Adrenal gland (tissue), 12 donors: Measurements from ENCODE around the gene FCAMR. TPM values are rescaled to one million over a fixed set of nuclear protein-coding genes. Genes with fewer than 3 reads are reported as not detected.

Experiments
- DNase-seq, 7 donors: peaks; one replicate each; pipeline ENCODE4 v3.0.0-alpha.2; 2019 to 2020
- H3K27ac ChIP-seq, 5 donors: fragments of 200-600 bp; sonication (generic) in 4 of 5; 1 replicate in 3 of 5; 2 replicates in 2 of 5; pipeline versions ENCODE4 v1.5.1 to v1.8.0; 2016 to 2020; ENCODE audit warnings: mild to moderate bottlenecking in 1 of 5
- H3K27me3 ChIP-seq: fragments of 200-600 bp; 2 replicates; pipeline ENCODE4 v1.8.0; 2021
- H3K36me3 ChIP-seq, 2 donors: fragments of 200-600 bp; replicated peaks in 1 of 2; 1 replicate in 1 of 2; 2 replicates in 1 of 2; pipeline versions ENCODE4 v1.5.1 to v1.8.0; 2018 to 2022
- H3K4me1 ChIP-seq, 2 donors: fragments of 200-600 bp; replicated peaks in 1 of 2; 1 replicate in 1 of 2; 2 replicates in 1 of 2; pipeline versions ENCODE4 v1.5.1 to v1.8.0; 2018 to 2021
- H3K4me3 ChIP-seq, 4 donors: fragments of 200-600 bp; sonication (generic) in 3 of 4; one replicate each; pipeline ENCODE4 v1.5.1; 2016 to 2018
- H3K9me3 ChIP-seq, 3 donors: fragments of 200-600 bp; sonication (generic) in 1 of 3; replicated peaks in 1 of 3; 1 replicate in 2 of 3; 2 replicates in 1 of 3; pipeline versions ENCODE4 v1.5.1 to v1.8.0; 2016 to 2021
- CTCF ChIP-seq, 6 experiments: fragments of 450-650 bp in 4 of 6; fragments of 200-600 bp in 2 of 6; sonication (generic) in 1 of 6; IDR thresholded peaks; 1 replicate in 5 of 6; 2 replicates in 1 of 6; pipeline versions ENCODE4 v1.5.1 to v1.8.0; 2016 to 2021; ENCODE audit warnings: antibody characterized with exemption in 6 of 6, mild to moderate bottlenecking in 2 of 6, moderate library complexity in 1 of 6
- POLR2A ChIP-seq, 2 donors: fragments of 450-650 bp; IDR thresholded peaks; one replicate each; pipeline ENCODE4 v1.6.1; 2017; ENCODE audit warnings: antibody characterized with exemption in 2 of 2, mild to moderate bottlenecking in 2 of 2, moderate library complexity in 1 of 2
- WGBS, 4 donors: extraction: QIAGEN DNeasy Blood & Tissue Kit in 2 of 4; methylation state at CpG; one replicate each; pipeline versions ENCODE4 v1.1.5 to v1.1.7; 2013 to 2017; 5-methylcytosine and 5-hydroxymethylcytosine counted together
- intact Hi-C, 2 donors: fragments of 100-400 bp; cut with DNase I; formaldehyde crosslinking; loops; one replicate each; pipeline versions ENCODE4 v1.14.1 to v1.15.0; 2022 to 2023
- polyA plus RNA-seq, 3 donors: library from polyadenylated mRNA; stranded (reverse); fragments of 200-250 nt in 2 of 3; fragments of 350-450 nt in 1 of 3; fragmentation: Illumina TruSeq in 1 of 3; extraction: RNeasy Lipid Tissue Mini Kit (QIAGEN cat#74804) in 1 of 3; gene quantifications; one replicate each; pipeline ENCODE4 v1.2.3, GENCODE V29; 2013 to 2014
- total RNA-seq, 9 donors: library from RNA; depleted of rRNA in 4 of 9; stranded (reverse); fragments of >200 nt in 4 of 9; fragments of 120-200 nt in 1 of 9; fragmentation: NEBNext Ultra II Directional in 1 of 9; extraction: Animal tissue kit (Norgen Biotek cat#: 25700) in 1 of 9; gene quantifications; one replicate each; pipeline versions ENCODE4 v1.1.0 to v1.2.4, GENCODE V29; 2013 to 2023
- donor health status: healthy with polysubstance abuse.
- donor health status: Bipolar disorder and iron deficiency.
- donor health status: DM: yes; HTN: yes; CAD: no.
- donor health status: DM: no; HTN: no; CAD: no.
- donor health status: DM: no; HTN: no; CAD: no.
- donor health status: DM: yes; HTN: yes; CAD: no.

FCAMR gene
- total and polyA plus RNA-seq, 12 donors, result not detected

GRCh38 chr1:206985162-206985749, 15.0 kb upstream of the FCAMR start:
- Histone ChIP-seq H3K27ac (no peak overlapping the region), H3K4me1 (no peaks in the 10 kb centered on the region), H3K27me3 (no peaks in the 10 kb centered on the region), H3K36me3 (no peaks in the 10 kb centered on the region), H3K4me3 (no peak overlapping the region), H3K9me3 (no peaks in the 10 kb centered on the region)
- no peak for TF ChIP-seq POLR2A (IDR thresholded peaks at IDR 0.05)
- WGBS, 4 donors, result 58 to 71% (median 65%) methylated on average over 10 of the region's 10 CpGs
- no peak for DNase-seq
- intact Hi-C loops, result loop anchor here in 1 of 2 donors (10.0 kb wide), 1 partner anchor 60 kb away; the partner anchor contains the start of gene FCMR

- 18 to 38% (median 27%) methylated on average over 4 of the region's 4 CpGs for WGBS, 4 donors
- no peaks in the 10 kb centered on the region for H3K36me3 ChIP-seq
- no peaks in the 10 kb centered on the region for H3K27me3 ChIP-seq
- no peaks in the 10 kb centered on the region for H3K4me1 ChIP-seq
- peak; percentile 49 to 80 (median 56) for DNase-seq
- intact Hi-C loops, result loop anchor here in 1 of 2 donors (10.0 kb wide), 1 partner anchor 57 kb away; the partner anchor contains the start of gene FCMR
- no peak overlapping the region for H3K27ac ChIP-seq
- H3K9me3 ChIP-seq, result no peaks in the 10 kb centered on the region
- TF ChIP-seq CTCF (IDR thresholded peaks at IDR 0.05), result peak; percentile 29 to 70 (median 60)
- no peak for TF ChIP-seq POLR2A (IDR thresholded peaks at IDR 0.05)
- H3K4me3 ChIP-seq, result no peak overlapping the region
Measured at GRCh38 chr1:206982216-206982615, 12.0 kb upstream of the FCAMR start.

GRCh38 chr1:206979379-206980043, 9.3 kb upstream of the FCAMR start:
- WGBS, 4 donors, result 73 to 85% (median 79%) methylated on average over 3 of the region's 3 CpGs
- no peaks in the 10 kb centered on the region for H3K27me3 ChIP-seq

GRCh38 chr1:206978259-206978658, 8.0 kb upstream of the FCAMR start:
- intact Hi-C loops, result no loop called here
- Histone ChIP-seq H3K4me3 (no peak overlapping the region), H3K4me1 (no peaks in the 10 kb centered on the region), H3K36me3 (no peaks in the 10 kb centered on the region), H3K27me3 (no peaks in the 10 kb centered on the region), H3K9me3 (no peaks in the 10 kb centered on the region), H3K27ac (no peak overlapping the region)
- DNase-seq, result no peak
- TF ChIP-seq POLR2A (IDR thresholded peaks at IDR 0.05) (no peak), CTCF (IDR thresholded peaks at IDR 0.05) (no peak)
- 83 to 88% (median 87%) methylated on average over 7 of the region's 7 CpGs for WGBS, 4 donors

More at GRCh38 chr1:206979379-206980043, 9.3 kb upstream of the FCAMR start:
- intact Hi-C loops, result loop anchor here in 1 of 2 donors (10.0 kb wide), 1 partner anchor 55 kb away; the partner anchor contains the start of gene FCMR
- H3K4me1 ChIP-seq, result no peaks in the 10 kb centered on the region
- no peak for TF ChIP-seq POLR2A (IDR thresholded peaks at IDR 0.05)
- TF ChIP-seq CTCF (IDR thresholded peaks at IDR 0.05), result peak; percentile 18 to 47 (median 33)
- no peak overlapping the region for H3K4me3 ChIP-seq
- peak in 1 of 7 donors; percentile 20 for DNase-seq
- H3K36me3 ChIP-seq, result no peaks in the 10 kb centered on the region
- H3K27ac ChIP-seq, result no peak overlapping the region
- no peaks in the 10 kb centered on the region for H3K9me3 ChIP-seq
